Measurements from ENCODE around the gene NFATC2IP. TPM values are rescaled to one million over a fixed set of nuclear protein-coding genes. Genes with fewer than 3 reads are reported as not detected.

The NFATC2IP gene
- total and polyA plus RNA-seq, 2 of the 13 experiments (the other 11 are each of a cell fraction or from before 2014, with no cell fraction given): 32.1 to 48.5 TPM

DNA sequence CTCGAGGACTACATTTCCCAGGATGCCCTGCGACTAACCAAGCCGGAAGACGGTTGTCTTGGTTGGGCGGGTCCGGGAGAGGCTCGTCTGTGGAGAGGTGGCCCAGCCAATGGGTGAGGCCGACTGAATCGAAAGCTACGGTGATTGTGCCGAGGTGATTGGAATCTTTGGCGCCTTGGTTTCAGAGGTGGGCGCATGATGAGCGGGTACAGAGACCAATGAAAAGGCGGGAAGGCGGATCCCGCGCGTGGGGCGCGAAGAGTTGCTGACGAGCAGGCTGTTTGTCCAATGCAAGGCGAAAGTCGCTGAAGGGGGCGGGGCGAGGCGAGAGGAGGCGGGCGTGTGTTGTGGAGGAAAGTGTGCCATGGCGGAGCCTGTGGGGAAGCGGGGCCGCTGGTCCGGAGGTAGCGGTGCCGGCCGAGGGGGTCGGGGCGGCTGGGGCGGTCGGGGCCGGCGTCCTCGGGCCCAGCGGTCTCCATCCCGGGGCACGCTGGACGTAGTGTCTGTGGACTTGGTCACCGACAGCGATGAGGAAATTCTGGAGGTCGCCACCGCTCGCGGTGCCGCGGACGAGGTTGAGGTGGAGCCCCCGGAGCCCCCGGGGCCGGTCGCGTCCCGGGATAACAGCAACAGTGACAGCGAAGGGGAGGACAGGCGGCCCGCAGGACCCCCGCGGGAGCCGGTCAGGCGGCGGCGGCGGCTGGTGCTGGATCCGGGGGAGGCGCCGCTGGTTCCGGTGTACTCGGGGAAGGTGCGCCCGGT is at the start of gene NFATC2IP (continued):
- TF ChIP-seq, protein P1, sequence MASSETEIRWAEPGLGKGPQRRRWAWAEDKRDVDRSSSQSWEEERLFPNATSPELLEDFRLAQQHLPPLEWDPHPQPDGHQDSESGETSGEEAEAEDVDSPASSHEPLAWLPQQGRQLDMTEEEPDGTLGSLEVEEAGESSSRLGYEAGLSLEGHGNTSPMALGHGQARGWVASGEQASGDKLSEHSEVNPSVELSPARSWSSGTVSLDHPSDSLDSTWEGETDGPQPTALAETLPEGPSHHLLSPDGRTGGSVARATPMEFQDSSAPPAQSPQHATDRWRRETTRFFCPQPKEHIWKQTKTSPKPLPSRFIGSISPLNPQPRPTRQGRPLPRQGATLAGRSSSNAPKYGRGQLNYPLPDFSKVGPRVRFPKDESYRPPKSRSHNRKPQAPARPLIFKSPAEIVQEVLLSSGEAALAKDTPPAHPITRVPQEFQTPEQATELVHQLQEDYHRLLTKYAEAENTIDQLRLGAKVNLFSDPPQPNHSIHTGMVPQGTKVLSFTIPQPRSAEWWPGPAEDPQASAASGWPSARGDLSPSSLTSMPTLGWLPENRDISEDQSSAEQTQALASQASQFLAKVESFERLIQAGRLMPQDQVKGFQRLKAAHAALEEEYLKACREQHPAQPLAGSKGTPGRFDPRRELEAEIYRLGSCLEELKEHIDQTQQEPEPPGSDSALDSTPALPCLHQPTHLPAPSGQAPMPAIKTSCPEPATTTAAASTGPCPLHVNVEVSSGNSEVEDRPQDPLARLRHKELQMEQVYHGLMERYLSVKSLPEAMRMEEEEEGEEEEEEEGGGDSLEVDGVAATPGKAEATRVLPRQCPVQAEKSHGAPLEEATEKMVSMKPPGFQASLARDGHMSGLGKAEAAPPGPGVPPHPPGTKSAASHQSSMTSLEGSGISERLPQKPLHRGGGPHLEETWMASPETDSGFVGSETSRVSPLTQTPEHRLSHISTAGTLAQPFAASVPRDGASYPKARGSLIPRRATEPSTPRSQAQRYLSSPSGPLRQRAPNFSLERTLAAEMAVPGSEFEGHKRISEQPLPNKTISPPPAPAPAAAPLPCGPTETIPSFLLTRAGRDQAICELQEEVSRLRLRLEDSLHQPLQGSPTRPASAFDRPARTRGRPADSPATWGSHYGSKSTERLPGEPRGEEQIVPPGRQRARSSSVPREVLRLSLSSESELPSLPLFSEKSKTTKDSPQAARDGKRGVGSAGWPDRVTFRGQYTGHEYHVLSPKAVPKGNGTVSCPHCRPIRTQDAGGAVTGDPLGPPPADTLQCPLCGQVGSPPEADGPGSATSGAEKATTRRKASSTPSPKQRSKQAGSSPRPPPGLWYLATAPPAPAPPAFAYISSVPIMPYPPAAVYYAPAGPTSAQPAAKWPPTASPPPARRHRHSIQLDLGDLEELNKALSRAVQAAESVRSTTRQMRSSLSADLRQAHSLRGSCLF (CRISPR knock-in tag; IDR thresholded peaks at IDR 0.05; ENCODE audit: borderline replicate concordance): no peak
- TF ChIP-seq, protein P2, sequence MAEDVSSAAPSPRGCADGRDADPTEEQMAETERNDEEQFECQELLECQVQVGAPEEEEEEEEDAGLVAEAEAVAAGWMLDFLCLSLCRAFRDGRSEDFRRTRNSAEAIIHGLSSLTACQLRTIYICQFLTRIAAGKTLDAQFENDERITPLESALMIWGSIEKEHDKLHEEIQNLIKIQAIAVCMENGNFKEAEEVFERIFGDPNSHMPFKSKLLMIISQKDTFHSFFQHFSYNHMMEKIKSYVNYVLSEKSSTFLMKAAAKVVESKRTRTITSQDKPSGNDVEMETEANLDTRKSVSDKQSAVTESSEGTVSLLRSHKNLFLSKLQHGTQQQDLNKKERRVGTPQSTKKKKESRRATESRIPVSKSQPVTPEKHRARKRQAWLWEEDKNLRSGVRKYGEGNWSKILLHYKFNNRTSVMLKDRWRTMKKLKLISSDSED (CRISPR knock-in tag; IDR thresholded peaks at IDR 0.05): no peak
- TF ChIP-seq ARID2 (CRISPR knock-in tag; IDR thresholded peaks at IDR 0.05; ENCODE audit: borderline replicate concordance) (0 out of 2 replicates have a peak, but pooled peaks have one; percentile 49), HNRNPLL (IDR thresholded peaks at IDR 0.05; ENCODE audit: low read depth, low read length, poor library complexity, severe bottlenecking) (peak; percentile 52), ZNF572 (CRISPR knock-in tag; IDR thresholded peaks at IDR 0.05) (no peak), NAIF1 (CRISPR knock-in tag; IDR thresholded peaks at IDR 0.05; ENCODE audit: borderline replicate concordance) (peak; percentile 53; the same call in 1 of the 2 replicates), ZNF678 (CRISPR knock-in tag; IDR thresholded peaks at IDR 0.05) (no peak), ZNF792 (CRISPR knock-in tag; IDR thresholded peaks at IDR 0.05) (peak; percentile 42; the same call in 1 of the 2 replicates), ZKSCAN1 (IDR thresholded peaks at IDR 0.05; ENCODE audit: low read length) (no peak), XBP1 (CRISPR knock-in tag; IDR thresholded peaks at IDR 0.05) (no peak), NFE2L1 (CRISPR knock-in tag; IDR thresholded peaks at IDR 0.05; ENCODE audit: borderline replicate concordance) (no peak)
- TF ChIP-seq, protein P3, sequence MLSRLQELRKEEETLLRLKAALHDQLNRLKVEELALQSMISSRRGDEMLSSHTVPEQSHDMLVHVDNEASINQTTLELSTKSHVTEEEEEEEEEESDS (CRISPR knock-in tag; IDR thresholded peaks at IDR 0.05; ENCODE audit: borderline replicate concordance): no peak
- TF ChIP-seq, protein P4, sequence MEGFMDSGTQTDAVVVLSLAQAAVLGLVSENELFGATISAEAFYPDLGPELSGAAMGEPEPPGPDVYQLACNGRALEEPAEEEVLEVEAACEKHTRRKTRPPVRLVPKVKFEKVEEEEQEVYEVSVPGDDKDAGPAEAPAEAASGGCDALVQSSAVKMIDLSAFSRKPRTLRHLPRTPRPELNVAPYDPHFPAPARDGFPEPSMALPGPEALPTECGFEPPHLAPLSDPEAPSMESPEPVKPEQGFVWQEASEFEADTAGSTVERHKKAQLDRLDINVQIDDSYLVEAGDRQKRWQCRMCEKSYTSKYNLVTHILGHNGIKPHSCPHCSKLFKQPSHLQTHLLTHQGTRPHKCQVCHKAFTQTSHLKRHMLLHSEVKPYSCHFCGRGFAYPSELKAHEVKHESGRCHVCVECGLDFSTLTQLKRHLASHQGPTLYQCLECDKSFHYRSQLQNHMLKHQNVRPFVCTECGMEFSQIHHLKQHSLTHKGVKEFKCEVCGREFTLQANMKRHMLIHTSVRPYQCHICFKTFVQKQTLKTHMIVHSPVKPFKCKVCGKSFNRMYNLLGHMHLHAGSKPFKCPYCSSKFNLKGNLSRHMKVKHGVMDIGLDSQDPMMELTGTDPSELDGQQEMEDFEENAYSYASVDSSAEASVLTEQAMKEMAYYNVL (CRISPR knock-in tag; IDR thresholded peaks at IDR 0.05; ENCODE audit: borderline replicate concordance): no peak
- TF ChIP-seq, protein P5, sequence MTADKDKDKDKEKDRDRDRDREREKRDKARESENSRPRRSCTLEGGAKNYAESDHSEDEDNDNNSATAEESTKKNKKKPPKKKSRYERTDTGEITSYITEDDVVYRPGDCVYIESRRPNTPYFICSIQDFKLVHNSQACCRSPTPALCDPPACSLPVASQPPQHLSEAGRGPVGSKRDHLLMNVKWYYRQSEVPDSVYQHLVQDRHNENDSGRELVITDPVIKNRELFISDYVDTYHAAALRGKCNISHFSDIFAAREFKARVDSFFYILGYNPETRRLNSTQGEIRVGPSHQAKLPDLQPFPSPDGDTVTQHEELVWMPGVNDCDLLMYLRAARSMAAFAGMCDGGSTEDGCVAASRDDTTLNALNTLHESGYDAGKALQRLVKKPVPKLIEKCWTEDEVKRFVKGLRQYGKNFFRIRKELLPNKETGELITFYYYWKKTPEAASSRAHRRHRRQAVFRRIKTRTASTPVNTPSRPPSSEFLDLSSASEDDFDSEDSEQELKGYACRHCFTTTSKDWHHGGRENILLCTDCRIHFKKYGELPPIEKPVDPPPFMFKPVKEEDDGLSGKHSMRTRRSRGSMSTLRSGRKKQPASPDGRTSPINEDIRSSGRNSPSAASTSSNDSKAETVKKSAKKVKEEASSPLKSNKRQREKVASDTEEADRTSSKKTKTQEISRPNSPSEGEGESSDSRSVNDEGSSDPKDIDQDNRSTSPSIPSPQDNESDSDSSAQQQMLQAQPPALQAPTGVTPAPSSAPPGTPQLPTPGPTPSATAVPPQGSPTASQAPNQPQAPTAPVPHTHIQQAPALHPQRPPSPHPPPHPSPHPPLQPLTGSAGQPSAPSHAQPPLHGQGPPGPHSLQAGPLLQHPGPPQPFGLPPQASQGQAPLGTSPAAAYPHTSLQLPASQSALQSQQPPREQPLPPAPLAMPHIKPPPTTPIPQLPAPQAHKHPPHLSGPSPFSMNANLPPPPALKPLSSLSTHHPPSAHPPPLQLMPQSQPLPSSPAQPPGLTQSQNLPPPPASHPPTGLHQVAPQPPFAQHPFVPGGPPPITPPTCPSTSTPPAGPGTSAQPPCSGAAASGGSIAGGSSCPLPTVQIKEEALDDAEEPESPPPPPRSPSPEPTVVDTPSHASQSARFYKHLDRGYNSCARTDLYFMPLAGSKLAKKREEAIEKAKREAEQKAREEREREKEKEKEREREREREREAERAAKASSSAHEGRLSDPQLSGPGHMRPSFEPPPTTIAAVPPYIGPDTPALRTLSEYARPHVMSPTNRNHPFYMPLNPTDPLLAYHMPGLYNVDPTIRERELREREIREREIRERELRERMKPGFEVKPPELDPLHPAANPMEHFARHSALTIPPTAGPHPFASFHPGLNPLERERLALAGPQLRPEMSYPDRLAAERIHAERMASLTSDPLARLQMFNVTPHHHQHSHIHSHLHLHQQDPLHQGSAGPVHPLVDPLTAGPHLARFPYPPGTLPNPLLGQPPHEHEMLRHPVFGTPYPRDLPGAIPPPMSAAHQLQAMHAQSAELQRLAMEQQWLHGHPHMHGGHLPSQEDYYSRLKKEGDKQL (CRISPR knock-in tag; IDR thresholded peaks at IDR 0.05; ENCODE audit: low read depth): no peak

Measured in HepG2 (cell line).